ENCODE data around the gene KREMEN2.
"Not testable (repeated sequence)": the region's sequence is repeated elsewhere in the genome, so short reads cannot be mapped to it uniquely, and the experiment has no call there.

KREMEN2 gene

GRCh38 chr16:2942045-2942444 is 22.0 kb upstream of the KREMEN2 start:
- DNase-seq (ENCODE audit: low spot score), result no peak

- not testable (repeated sequence) for DNase-seq (ENCODE audit: low spot score)
These were observed 20.4 kb upstream of the KREMEN2 start for GRCh38 chr16:2943716-2944115.

- DNase-seq (ENCODE audit: low spot score), result no peak
These were observed 17.4 kb upstream of the KREMEN2 start for GRCh38 chr16:2946649-2947048.

GRCh38 chr16:2948807-2949704 is 15.0 kb upstream of the KREMEN2 start:
- DNase-seq (ENCODE audit: low spot score), result no peak

- DNase-seq (ENCODE audit: low spot score), result no peak
These were observed 14.2 kb upstream of the KREMEN2 start for GRCh38 chr16:2949705-2950352.

- no peak for DNase-seq (ENCODE audit: low spot score)
These were observed 13.7 kb upstream of the KREMEN2 start for GRCh38 chr16:2950353-2950724.

GRCh38 chr16:2950773-2951172 is 13.3 kb upstream of the KREMEN2 start:
- DNase-seq (ENCODE audit: low spot score), result no peak

- no peak for DNase-seq (ENCODE audit: low spot score)
These were observed 11.4 kb upstream of the KREMEN2 start for GRCh38 chr16:2952679-2953078.

GRCh38 chr16:2953706-2954627 is 10.1 kb upstream of the KREMEN2 start:
- no peak for DNase-seq (ENCODE audit: low spot score)

- DNase-seq (ENCODE audit: low spot score), result no peak
These were observed 9.3 kb upstream of the KREMEN2 start for GRCh38 chr16:2954656-2955381.

- no peak for DNase-seq (ENCODE audit: low spot score)
These were observed 8.7 kb upstream of the KREMEN2 start for GRCh38 chr16:2955438-2955778.

- DNase-seq (ENCODE audit: low spot score), result no peak
These were observed 8.1 kb upstream of the KREMEN2 start for GRCh38 chr16:2955779-2956578.

GRCh38 chr16:2956579-2956956 is 7.5 kb upstream of the KREMEN2 start:
- no peak for DNase-seq (ENCODE audit: low spot score)

GRCh38 chr16:2959206-2959605 is 4.9 kb upstream of the KREMEN2 start:
- no peak for DNase-seq (ENCODE audit: low spot score)

GRCh38 chr16:2960183-2961010 is 3.7 kb upstream of the KREMEN2 start:
- no peak for DNase-seq (ENCODE audit: low spot score)

GRCh38 chr16:2962334-2963073 is 1.6 kb upstream of the KREMEN2 start:
- no peak for DNase-seq (ENCODE audit: low spot score)

GRCh38 chr16:2963074-2963722 is 877 bp upstream of the KREMEN2 start:
- peak; percentile 5 for DNase-seq (ENCODE audit: low spot score)

GRCh38 chr16:2964475-2965336 is 631 bp downstream of the KREMEN2 start:
- DNase-seq (ENCODE audit: low spot score), result peak; percentile 50
